ENCODE data around the gene SCCPDH.
"Not testable (repeated sequence)": the region's sequence is repeated elsewhere in the genome, so short reads cannot be mapped to it uniquely, and the experiment has no call there.

Gene SCCPDH

GRCh38 chr1:246724016-246724730 lies at the start of gene SCCPDH:
SCCPDH (plus strand) TSS chr1:246724409; CDS start chr1:246724423, 14 bp downstream.
- DNase-seq (ENCODE audit: low read depth) = peak; percentile 62

GRCh38 chr1:246677842-246678241 lies 46.4 kb upstream of the SCCPDH start:
- no peak for DNase-seq (ENCODE audit: low read depth)

DNA sequence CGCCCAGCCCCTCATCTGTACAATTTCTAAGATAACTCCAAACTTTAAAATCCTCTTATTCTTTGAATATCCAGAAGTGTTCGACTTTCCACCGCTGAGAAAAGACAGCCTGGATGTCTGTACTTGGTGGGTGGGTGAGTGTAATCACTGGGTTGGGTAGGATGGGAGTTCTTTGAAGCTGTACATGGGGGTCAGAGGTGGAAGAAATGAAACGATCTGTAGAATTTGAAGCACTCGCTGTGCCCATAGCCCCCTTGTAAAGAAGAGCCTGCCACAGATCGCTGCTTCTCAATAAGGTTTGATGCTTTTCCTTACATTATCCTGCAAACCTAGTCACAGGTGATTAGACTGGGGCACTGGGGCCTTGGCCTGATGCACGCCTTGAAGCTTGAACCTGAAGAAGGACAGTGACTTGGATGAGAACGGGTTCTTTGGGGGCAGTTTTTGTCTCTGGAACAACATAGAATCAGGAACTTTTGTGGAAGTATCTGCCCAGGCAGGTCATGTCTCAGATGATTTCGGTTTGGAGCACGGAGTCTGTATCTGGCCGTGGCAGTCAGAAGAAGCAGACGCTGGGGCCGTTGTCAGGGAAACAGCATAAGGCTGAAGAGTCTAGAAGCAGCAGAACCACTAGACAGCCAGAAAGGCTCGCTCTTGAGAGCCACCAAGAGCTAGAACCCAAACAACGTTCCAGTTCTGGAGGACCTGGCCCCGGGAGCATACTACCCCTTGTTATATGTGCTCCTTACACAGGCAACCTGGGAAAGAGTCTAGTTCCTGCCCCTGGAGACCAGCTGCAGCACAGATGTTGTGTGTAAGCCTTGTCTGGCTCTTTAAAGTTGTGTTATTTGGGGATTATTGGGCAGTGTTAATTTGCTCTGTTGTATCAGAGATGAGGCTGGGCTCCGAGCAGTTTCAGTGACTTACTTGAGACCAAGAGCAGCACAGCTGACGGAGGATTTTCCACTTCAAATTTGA lies 45.1 kb upstream of the SCCPDH start:
- no peak for DNase-seq (ENCODE audit: low read depth)

DNA sequence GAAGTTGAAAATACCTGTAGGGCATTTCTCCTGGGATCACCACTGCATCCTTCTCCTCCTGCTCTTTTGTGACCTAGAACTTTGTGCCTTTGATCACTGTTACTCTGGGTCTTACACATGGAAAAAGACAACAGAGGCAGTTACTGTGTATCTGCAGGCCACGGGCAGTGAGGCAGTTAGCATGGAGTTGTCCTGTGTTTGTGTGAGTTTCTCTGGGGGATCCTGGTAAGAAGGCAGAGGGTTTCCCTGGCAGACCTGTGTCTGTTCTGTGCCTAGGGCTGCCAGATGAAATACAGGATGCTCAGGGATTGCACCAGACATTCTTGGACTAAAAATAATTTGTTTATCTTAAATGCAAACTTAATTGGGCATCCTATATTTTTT lies 44.4 kb upstream of the SCCPDH start:
- DNase-seq (ENCODE audit: low read depth) = no peak

- no peak for DNase-seq (ENCODE audit: low read depth)
Measured at GRCh38 chr1:246680190-246680589, 44.0 kb upstream of the SCCPDH start.

GRCh38 chr1:246680696-246681130 lies 43.5 kb upstream of the SCCPDH start:
- no peak for DNase-seq (ENCODE audit: low read depth)

- DNase-seq (ENCODE audit: low read depth) = no peak
Measured at GRCh38 chr1:246681900-246682895, 42.0 kb upstream of the SCCPDH start.

GRCh38 chr1:246683521-246683920 lies 40.7 kb upstream of the SCCPDH start:
- DNase-seq (ENCODE audit: low read depth) = no peak

DNA sequence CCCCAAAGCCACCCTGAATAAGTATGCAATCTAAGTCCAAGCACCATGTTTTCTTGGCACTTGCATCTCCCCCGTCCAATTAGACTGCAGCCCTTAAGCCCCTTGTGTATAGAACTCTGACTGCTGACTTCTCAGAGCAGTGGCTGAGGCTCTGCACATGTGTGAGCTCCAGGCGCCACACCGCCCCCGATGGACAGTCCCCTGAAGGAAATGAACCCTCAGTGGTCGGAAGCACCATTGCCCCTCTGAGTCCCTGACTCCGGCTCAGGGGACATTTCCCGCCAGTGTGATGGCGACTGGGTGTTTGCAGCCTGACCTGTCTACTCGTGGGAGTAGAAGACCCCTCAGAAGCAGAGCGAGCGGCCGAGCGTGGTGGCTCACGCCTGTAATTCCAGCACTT lies 37.2 kb upstream of the SCCPDH start:
- DNase-seq (ENCODE audit: low read depth) = no peak

GRCh38 chr1:246689409-246690008 lies 34.7 kb upstream of the SCCPDH start:
- DNase-seq (ENCODE audit: low read depth) = peak; percentile 65

DNA sequence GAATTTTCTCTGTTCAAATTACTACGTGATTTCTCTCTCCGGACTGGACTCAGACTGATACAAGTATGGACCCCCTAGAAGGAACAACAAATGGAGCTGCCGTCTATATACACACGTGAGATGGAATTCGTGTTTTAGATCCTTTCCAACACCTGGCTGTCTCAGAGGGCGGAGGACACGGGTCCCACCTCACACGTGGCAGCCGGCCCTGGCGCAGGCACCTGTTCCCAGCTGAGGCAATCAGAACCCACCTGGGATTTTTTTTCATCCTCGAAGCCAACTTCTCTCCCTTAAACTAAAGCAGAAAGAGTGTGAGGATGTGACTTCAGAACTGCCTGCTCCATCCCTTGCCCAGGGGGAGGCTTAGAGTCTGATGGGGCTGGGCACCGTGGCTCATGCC lies 34.1 kb upstream of the SCCPDH start:
- DNase-seq (ENCODE audit: low read depth) = no peak

GRCh38 chr1:246691622-246692495 lies 32.4 kb upstream of the SCCPDH start:
- DNase-seq (ENCODE audit: low read depth) = no peak

DNA sequence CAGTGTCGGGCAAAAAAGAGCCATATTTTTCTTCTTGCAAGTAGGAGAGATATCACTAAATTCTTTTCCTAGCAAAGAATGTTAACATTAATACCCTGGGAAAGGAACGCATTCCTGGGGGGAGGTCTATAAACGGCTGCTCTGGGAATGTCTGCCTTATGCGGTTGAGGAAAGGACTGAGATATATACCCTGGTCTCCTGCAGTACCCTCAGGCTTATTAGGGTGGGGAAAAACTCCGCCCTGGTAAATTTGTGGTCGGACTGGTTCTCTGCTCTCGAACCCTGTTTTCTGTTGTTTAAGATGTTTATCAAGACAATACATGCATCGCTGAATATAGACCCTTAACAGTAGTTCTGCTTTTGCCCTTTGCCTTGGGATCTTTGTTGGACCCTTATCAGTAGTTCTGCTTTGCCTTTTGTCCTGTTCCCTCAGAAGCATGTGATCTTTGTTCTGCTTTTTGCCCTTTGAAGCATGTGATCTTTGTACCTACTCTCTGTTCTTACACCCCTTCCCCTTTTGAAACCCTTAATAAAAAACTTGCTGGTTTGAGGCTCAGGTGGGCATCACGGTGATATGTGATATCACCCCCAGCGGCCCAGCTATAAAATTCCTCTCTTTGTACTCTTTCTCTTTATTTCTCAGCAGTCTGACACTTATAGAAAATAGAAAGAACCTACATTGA lies 29.9 kb upstream of the SCCPDH start:
- not testable (repeated sequence) for DNase-seq (ENCODE audit: low read depth)

GRCh38 chr1:246695136-246695535 lies 29.1 kb upstream of the SCCPDH start:
- DNase-seq (ENCODE audit: low read depth) = no peak

DNA sequence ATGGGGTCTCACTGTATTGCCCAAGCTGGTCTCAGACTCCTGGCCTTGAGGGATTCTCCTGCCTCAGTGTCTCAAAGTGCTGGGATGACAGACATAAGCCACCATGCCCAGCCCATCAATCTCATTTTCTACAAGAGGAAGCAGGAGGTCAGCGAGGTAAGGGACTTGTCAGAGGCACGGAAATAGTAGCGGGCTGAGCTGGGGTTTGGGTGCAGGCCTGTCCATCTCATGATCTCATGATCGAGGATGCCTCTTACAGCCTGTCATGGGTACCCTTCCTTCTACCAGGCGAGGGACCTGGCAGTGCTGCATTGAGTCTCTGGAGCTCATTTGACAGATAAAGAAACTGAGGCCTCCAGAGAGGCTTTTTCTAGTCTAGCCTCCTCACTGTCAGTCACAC lies 28.5 kb upstream of the SCCPDH start:
- no peak for DNase-seq (ENCODE audit: low read depth)

DNA sequence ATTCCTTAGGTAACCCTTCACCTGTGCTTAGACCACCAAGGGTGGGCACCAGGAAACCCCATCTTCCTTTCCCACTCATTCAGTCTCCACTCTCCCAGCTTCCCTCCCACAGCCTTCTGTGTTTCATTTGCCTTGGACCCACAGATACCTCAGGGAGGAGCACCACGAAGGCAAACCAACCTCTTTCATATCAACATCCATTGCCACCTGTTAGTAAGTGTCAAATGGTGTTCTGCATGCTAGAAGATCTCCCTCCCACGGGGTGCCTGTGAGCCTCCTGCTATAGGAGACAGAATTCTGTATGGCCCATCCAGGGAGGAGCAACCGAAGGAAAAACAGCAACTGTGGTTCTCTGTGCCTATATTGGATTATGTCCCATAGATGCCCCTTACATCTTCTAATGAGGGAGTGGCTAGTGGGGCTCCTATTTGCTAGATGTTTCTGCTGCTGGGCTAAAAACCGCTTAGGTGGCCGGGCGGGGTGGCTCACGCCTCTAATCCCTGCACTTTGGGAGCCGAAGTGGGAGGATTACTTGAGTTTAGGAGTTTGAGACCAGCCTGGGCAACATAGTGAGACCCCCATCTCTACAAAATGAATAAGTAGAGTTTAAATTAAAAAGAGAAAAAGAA lies 25.6 kb upstream of the SCCPDH start:
- DNase-seq (ENCODE audit: low read depth) = no peak

GRCh38 chr1:246699095-246699735 lies 25.0 kb upstream of the SCCPDH start:
- peak; percentile 93 for DNase-seq (ENCODE audit: low read depth)

- DNase-seq (ENCODE audit: low read depth) = peak; percentile 42
Measured at GRCh38 chr1:246703581-246703980, 20.6 kb upstream of the SCCPDH start.

DNA sequence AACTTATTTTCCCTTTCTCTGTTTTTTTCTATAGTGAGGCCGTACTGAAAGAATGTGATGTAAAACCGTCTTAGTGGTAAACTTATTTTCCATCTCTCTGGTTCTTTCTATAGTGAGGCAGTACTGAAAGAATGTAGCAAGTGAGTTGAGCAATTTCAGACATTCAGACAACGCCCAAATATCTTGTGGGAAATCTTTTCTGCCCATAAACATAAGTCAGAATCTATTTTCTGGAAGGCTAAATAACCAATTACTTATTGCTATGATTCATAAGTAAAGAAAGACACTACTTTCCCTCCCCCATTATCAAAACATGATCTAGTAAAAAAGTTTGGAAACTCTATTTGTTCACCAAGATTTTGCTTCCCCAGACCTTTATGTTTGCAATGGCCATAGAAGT lies 18.8 kb upstream of the SCCPDH start:
- DNase-seq (ENCODE audit: low read depth) = peak; percentile 91
